Measurements from ENCODE around the gene COPA. TPM values are rescaled to one million over a fixed set of nuclear protein-coding genes. Genes with fewer than 3 reads are reported as not detected.

Gene COPA
- total RNA-seq, 4 donors from 2014 or later = 74.9 to 99.8 (median 91.3) TPM

- Histone ChIP-seq H3K27me3 (no peaks in the 10 kb centered on the region), H3K4me1 (no peaks in the 10 kb centered on the region), H3K36me3 (peaks cover 20 to 93% (median 30%) of the 10 kb centered on the region in 3 donors), H3K4me3 (no peak overlapping the region), H3K9me3 (no peaks in the 10 kb centered on the region), H3K27ac (no peak overlapping the region)
- intact Hi-C loops (cut with DNase I) = no loop called here
- WGBS, 2 donors = 93% methylated on average over 20 of the region's 24 CpGs
- no peak for DNase-seq
- TF ChIP-seq POLR2A (IDR thresholded peaks at IDR 0.05) (no peak), CTCF (IDR thresholded peaks at IDR 0.05) (no peak)
Measured at GRCh38 chr1:160239582-160240299, 103.3 kb downstream of the COPA start.

Small RNA genes within 50 kb of the gene (small RNA-seq; reads per million reads assigned to genes)
- gene RF00019 (0 reads per million in 4 donors), gene RNU4-42P (0 to 0.15 (median 0) reads per million in 4 donors)

Other genes starting within 250 kb of the COPA start
- 10 to 100 TPM; 17.0 to 19.6 (median 17.2) TPM for gene IGSF8, start 244.6 kb downstream of the COPA start, total RNA-seq
- 10 to 100 TPM in 1 of 4 donors, 1 to 10 TPM in 3; 2.2 to 32.6 (median 5.3) TPM for gene ATP1A2, start 227.5 kb downstream of the COPA start, total RNA-seq
- 1 to 10 TPM in 1 of 4 donors, under 1 TPM in 1, not detected in 2; 0.19 to 1.8 TPM for gene ATP1A4, start 191.6 kb downstream of the COPA start, total RNA-seq
- gene CASQ1, start 152.7 kb downstream of the COPA start, total RNA-seq = under 1 TPM in 1 of 4 donors, not detected in 3; 0.95 TPM
- gene PEA15, start 137.9 kb downstream of the COPA start, total RNA-seq = 10 to 100 TPM; 39.1 to 86.0 (median 69.8) TPM
- 100 to 1,000 TPM in 1 of 4 donors, 10 to 100 TPM in 3; 54.0 to 139 (median 58.6) TPM for gene DCAF8, start 80.7 kb downstream of the COPA start, total RNA-seq
- gene PEX19, start 58.1 kb downstream of the COPA start, total RNA-seq = 10 to 100 TPM; 21.2 to 39.7 (median 25.1) TPM
- gene NCSTN, start 133 bp upstream of the COPA start, total RNA-seq = 10 to 100 TPM; 40.2 to 57.6 (median 49.8) TPM
- gene NHLH1, start 23.8 kb upstream of the COPA start, total RNA-seq = under 1 TPM in 1 of 4 donors, not detected in 3; 0.19 TPM
- gene VANGL2, start 57.3 kb upstream of the COPA start, total RNA-seq = 10 to 100 TPM in 1 of 4 donors, 1 to 10 TPM in 3; 5.9 to 10.8 (median 7.7) TPM
- 1 to 10 TPM; 1.2 to 5.0 (median 1.5) TPM for gene SLAMF6, start 180.0 kb upstream of the COPA start, total RNA-seq
- 1 to 10 TPM in 3 of 4 donors, under 1 TPM in 1; 0.61 to 9.0 (median 2.4) TPM for gene CD84, start 236.2 kb upstream of the COPA start, total RNA-seq